K562 (cell line): ENCODE data around the gene SLC5A2. TPM values are rescaled to one million over a fixed set of nuclear protein-coding genes. Genes with fewer than 3 reads are reported as not detected.

Experiments used
- ATAC-seq: fragments of 200-7000 bp; cut with Tn5 transposase; 3 replicates; pipeline ENCODE4 v1.9.1; 2020; ENCODE audit warnings: moderate library complexity
- Bru-seq: library from RNA; stranded (reverse); fragments of 400-500 nt; gene quantifications from one replicate; lab custom pipeline; 2021; lab: Mats Ljungman, UMichigan
- BruChase-seq, 2 experiments: library from RNA; stranded (reverse); fragments of 400-500 nt; gene quantifications; one replicate each; lab custom pipeline; 2021; lab: Mats Ljungman, UMichigan
- BruUV-seq: library from RNA; stranded (reverse); fragments of 400-500 nt; replicated peaks from 2 replicates; lab custom pipeline; 2021; lab: Mats Ljungman, UMichigan
- CTCF ChIA-PET: fragments of 300-600 bp; formaldehyde crosslinking; extraction: SDS; loops from one replicate; lab custom pipeline; 2021; ENCODE audit warnings: low intra/inter-chr PET ratio; lab: Yijun Ruan, JAX
- POLR2A ChIA-PET: fragments of 300-600, 350-650 bp; sonication (Branson Sonifier 250); formaldehyde crosslinking; extraction: SDS; loops from one replicate; lab custom pipeline; 2021; ENCODE audit warnings: antibody characterized with exemption, inconsistent platforms; lab: Yijun Ruan, JAX
- DNase-seq, 4 experiments: peaks; one replicate each; pipeline versions ENCODE4 v3.0.0 to v3.0.0-alpha.2; 2011 to 2018; ENCODE audit warnings: low spot score in 3 of 4, mixed read lengths in 3 of 4; ENCODE audit errors: extremely low read depth in 1 of 4
- FAIRE-seq: peaks from 2 replicates; lab custom pipeline; 2011; peaks lifted over from hg19 to GRCh38; lab: Jason Lieb, UNC
- H2AFZ ChIP-seq: 2 replicates; pipeline ENCODE4 v1.6.0; 2011; ENCODE audit warnings: low read depth, low read length, control low read depth, inconsistent platforms
- H3K27ac ChIP-seq: fragments of 200-600 bp; 3 replicates; pipeline ENCODE4 v1.8.0; 2011; ENCODE audit warnings: low read depth, mild to moderate bottlenecking, control low read depth, inconsistent platforms, low read length, moderate library complexity, mixed read lengths; ENCODE audit errors: extremely low read depth
- H3K27me3 ChIP-seq, 2 experiments: fragments of 300-600 bp in 1 of 2; 2 replicates in 1 of 2; 3 replicates in 1 of 2; pipeline versions ENCODE4 v1.6.0 to v1.8.0; 2011; ENCODE audit warnings: inconsistent platforms in 2 of 2, low read length in 2 of 2, mild to moderate bottlenecking in 1 of 2, mixed read lengths in 1 of 2, moderate library complexity in 1 of 2; ENCODE audit not compliant: control insufficient read depth in 2 of 2, insufficient read depth in 2 of 2
- H3K36me3 ChIP-seq: fragments of 300-600 bp; 3 replicates; pipeline ENCODE4 v1.8.0; 2011; ENCODE audit warnings: mild to moderate bottlenecking, low read length, inconsistent platforms; ENCODE audit not compliant: control insufficient read depth, insufficient read depth
- H3K4me1 ChIP-seq, 2 experiments: fragments of 200-600 bp in 1 of 2; replicated peaks in 1 of 2; 2 replicates in 1 of 2; 3 replicates in 1 of 2; pipeline versions ENCODE4 v1.5.1 to v1.8.0; 2011; ENCODE audit warnings: inconsistent platforms in 2 of 2, low read length in 2 of 2, mild to moderate bottlenecking in 1 of 2, mixed read lengths in 1 of 2, moderate library complexity in 1 of 2; ENCODE audit not compliant: control insufficient read depth in 2 of 2, insufficient read depth in 2 of 2
- H3K4me2 ChIP-seq: 2 replicates; pipeline ENCODE4 v1.6.1; 2011; ENCODE audit warnings: low read length, control low read depth, inconsistent platforms, mixed read lengths; ENCODE audit not compliant: insufficient read depth
- H3K4me3 ChIP-seq: fragments of 200-600 bp; sonication (generic), shearing (Covaris generic); 2 replicates; pipeline ENCODE4 v1.5.1; 2016; ENCODE audit warnings: control low read depth, inconsistent platforms
- H3K79me2 ChIP-seq: fragments of 200-600 bp; 3 replicates; pipeline ENCODE4 v1.8.0; 2011; ENCODE audit warnings: low read length, inconsistent platforms; ENCODE audit not compliant: control insufficient read depth, insufficient read depth
- H3K9ac ChIP-seq, 2 experiments: 2 replicates each; pipeline versions ENCODE4 v1.6.0 to v1.6.1; 2011; ENCODE audit warnings: low read depth in 2 of 2, low read length in 2 of 2, control low read depth in 1 of 2, inconsistent platforms in 1 of 2, mild to moderate bottlenecking in 1 of 2, mixed read lengths in 1 of 2; ENCODE audit not compliant: insufficient read depth in 1 of 2
- H3K9me1 ChIP-seq: one replicate; pipeline ENCODE4 v1.6.0; 2011; ENCODE audit warnings: inconsistent platforms, mild to moderate bottlenecking, low read length, moderate library complexity; ENCODE audit not compliant: control insufficient read depth, insufficient read depth
- H3K9me3 ChIP-seq: replicated peaks from 2 replicates; pipeline ENCODE4 v1.5.1; 2011; ENCODE audit warnings: low read depth, low read length, inconsistent platforms; ENCODE audit not compliant: control insufficient read depth, insufficient read depth
- H4K20me1 ChIP-seq: replicated peaks from 2 replicates; pipeline ENCODE4 v1.6.1; 2011; ENCODE audit warnings: low read length, inconsistent platforms, mixed read lengths; ENCODE audit not compliant: control insufficient read depth, insufficient read depth
- ARID2 ChIP-seq: fragments of 450-650 bp; IDR thresholded peaks from 2 replicates; pipeline ENCODE4 v1.6.1; 2017; ENCODE audit warnings: antibody characterized with exemption, mild to moderate bottlenecking
- E2F3 ChIP-seq: fragments of 250-450 bp; sonication (Bioruptor Pico); IDR thresholded peaks from 2 replicates; pipeline ENCODE4 v1.4.0; 2020; ENCODE audit warnings: mild to moderate bottlenecking
- LARP7 ChIP-seq: fragments of 450-650 bp; IDR thresholded peaks from 2 replicates; pipeline ENCODE4 v1.6.1; 2016
- PHF8 ChIP-seq: fragments of 200-600 bp; sonication (generic); IDR thresholded peaks from 2 replicates; pipeline ENCODE4 v1.6.1; 2012; ENCODE audit warnings: mixed run types, mild to moderate bottlenecking, inconsistent platforms, low read length, moderate library complexity, borderline replicate concordance
- PTBP1 ChIP-seq: fragments of 200-400 bp; formaldehyde crosslinking; IDR thresholded peaks from 2 replicates; pipeline ENCODE4 v1.6.1; 2017; ENCODE audit warnings: low read depth, low read length
- SRSF7 ChIP-seq: fragments of 200-400 bp; formaldehyde crosslinking; optimal IDR thresholded peaks from 2 replicates; pipeline ENCODE3; 2017; ENCODE audit warnings: mild to moderate bottlenecking, low read depth, low read length
- ZNF212 ChIP-seq: fragments of 450-650 bp; formaldehyde crosslinking; IDR thresholded peaks from 2 replicates; pipeline ENCODE4 v1.4.0; 2020; ENCODE audit warnings: mild to moderate bottlenecking
- ZNF274 ChIP-seq: IDR thresholded peaks from 2 replicates; pipeline ENCODE4 v1.6.1; 2011; ENCODE audit warnings: low read depth, mild to moderate bottlenecking, low read length, moderate library complexity, borderline replicate concordance
- ZNF282 ChIP-seq: sonication (generic); formaldehyde crosslinking; IDR thresholded peaks from 2 replicates; pipeline ENCODE4 v1.8.1; 2023; ENCODE audit warnings: missing genetic modification reagents
- ZNF717 ChIP-seq: fragments of 250-450 bp; sonication (Bioruptor Pico); IDR thresholded peaks from 2 replicates; pipeline ENCODE4 v1.5.0; 2021
- WGBS: fragments of 100-300 bp; shearing (Covaris generic); methylation state at CpG from one replicate; pipeline ENCODE4 v1.1.6; 2016; ENCODE audit warnings: low coverage, mixed read lengths; ENCODE audit not compliant: insufficient coverage; ENCODE audit errors: missing lambda C conversion rate; 5-methylcytosine and 5-hydroxymethylcytosine counted together
- in situ Hi-C: fragments of 300-500 bp; cut with MboI; formaldehyde crosslinking; loops from 4 replicates; pipeline ENCODE4 v1.15.0; 2018; ENCODE audit warnings: inconsistent platforms, mixed read lengths
- intact Hi-C: fragments of 100-400 bp; cut with micrococcal nuclease; formaldehyde crosslinking; loops from 2 replicates; pipeline ENCODE4 v1.14.2; 2022
- long read RNA-seq, 3 experiments: library from polyadenylated mRNA in 2 of 3; library from RNA in 1 of 3; unstranded in 2 of 3; stranded (forward) in 1 of 3; transcript quantifications; one replicate each; pipeline ENCODE4 v2.0.0, GENCODE V29; 2019 to 2022
- polyA minus RNA-seq, 3 experiments: library from RNA; depleted of rRNA, polyadenylated mRNA; stranded (reverse); fragments of >200 nt; gene quantifications; 2 replicates each; pipeline ENCODE4 v1.2.3, GENCODE V29; 2011
- polyA plus RNA-seq, 8 experiments: library from polyadenylated mRNA; depleted of rRNA in 4 of 8; stranded (reverse) in 5 of 8; unstranded in 3 of 8; fragments of >200 nt; fragmentation: Nextera tagmentation in 2 of 8; fragmentation: Illumina TruSeq in 1 of 8; extraction: Ambion mirVana in 2 of 8; extraction: Trizol in 1 of 8; gene quantifications; 2 replicates each; pipeline versions ENCODE4 v1.2.1 to v1.2.3, GENCODE V29; 2011 to 2014; ENCODE audit warnings: inconsistent platforms in 1 of 8, missing spikeins in 1 of 8
- total RNA-seq, 7 experiments: library from RNA; depleted of rRNA in 6 of 7; stranded (reverse); fragments of >200 nt in 6 of 7; fragmentation: Illumina TruSeq in 2 of 7; extraction: Trizol in 2 of 7; gene quantifications; 2 replicates each; pipeline versions ENCODE4 v1.2.1 to v1.2.3, GENCODE V29; 2011 to 2021; ENCODE audit warnings: low replicate concordance in 1 of 7
- TF ChIP-seq, protein P1 (sequence below), 3 experiments: IDR thresholded peaks in 2 of 3; conservative IDR thresholded peaks in 1 of 3; 2 replicates each; pipeline ENCODE4 v1.5.1; 2011 to 2012; ENCODE audit warnings: low read length in 3 of 3, mild to moderate bottlenecking in 3 of 3, control low read depth in 2 of 3, improper control_type of control experiment in 1 of 3, inconsistent platforms in 1 of 3, low read depth in 1 of 3, mixed read lengths in 1 of 3, moderate library complexity in 1 of 3; ENCODE audit not compliant: insufficient read depth in 2 of 3
- TF ChIP-seq, protein P2 (sequence below): fragments of 450-650 bp; IDR thresholded peaks from one replicate; pipeline ENCODE4 v1.6.1; 2018; ENCODE audit warnings: mild to moderate bottlenecking, moderate library complexity; ENCODE audit not compliant: partially characterized antibody
- TF ChIP-seq, protein P3 (sequence below): sonication (generic); formaldehyde crosslinking; IDR thresholded peaks from 2 replicates; pipeline ENCODE4 v1.8.0; 2022; ENCODE audit warnings: missing genetic modification reagents, mild to moderate bottlenecking, borderline replicate concordance

The SLC5A2 gene
- total RNA-seq (2011; cell fraction: chromatin; rRNA removed; ENCODE audit: low replicate concordance) = not detected in 2 replicates
- total RNA-seq (2011; cell fraction: nucleolus; rRNA removed) = not detected in 2 replicates
- not detected in 2 replicates for total RNA-seq (2011; cell fraction: nucleoplasm; rRNA removed)
- total RNA-seq (2014; rRNA removed) (not detected in 2 replicates), total RNA-seq (2014; rRNA removed; fragmentation: Illumina TruSeq; extraction: Trizol) (not detected in 2 replicates), total RNA-seq (2015; rRNA removed; fragmentation: Illumina TruSeq; extraction: Trizol) (not detected in 2 replicates), total RNA-seq (2021) (0.07 TPM in 1 of 2 replicates, not detected in the other), polyA plus RNA-seq (2011; rRNA removed) (not detected in 2 replicates), polyA plus RNA-seq (2014; fragmentation: Illumina TruSeq; extraction: Trizol) (not detected in 2 replicates), polyA plus RNA-seq (2014; fragmentation: Nextera tagmentation; extraction: Ambion mirVana) (1 to 10 TPM; 2.2 to 2.7 TPM), polyA plus RNA-seq (2014; rRNA removed) (not detected in 2 replicates), polyA minus RNA-seq (2011; rRNA and poly(A)+ RNA removed) (not detected in 2 replicates), Bru-seq, nascent RNA (percentile 12 among the genes with signal in this experiment), BruChase-seq, experiment 1, labeled RNA remaining after a 2-hour chase (percentile 10 among the genes with signal in this experiment), BruChase-seq, experiment 2, labeled RNA remaining after a 6-hour chase (percentile 10 among the genes with signal in this experiment)
- polyA plus RNA-seq (2011; cell fraction: cytosol; rRNA removed) = 0.03 TPM in 1 of 2 replicates, not detected in the other
- polyA plus RNA-seq (2011; cell fraction: nucleus; rRNA removed) = not detected in 2 replicates
- polyA plus RNA-seq (2012) = 0.56 and 2.4 TPM in 2 replicates
- not detected in 2 replicates for polyA minus RNA-seq (2011; cell fraction: cytosol; rRNA and poly(A)+ RNA removed)
- not detected in 2 replicates for polyA minus RNA-seq (2011; cell fraction: nucleus; rRNA and poly(A)+ RNA removed)
- long read RNA-seq, experiment 1, partial matches to known transcripts = 0 of 2 reads
- long read RNA-seq, experiment 1, other reads (novel, unspliced or antisense) = 2 of 2 reads
- long read RNA-seq, experiment 2 = 0 reads
- long read RNA-seq, experiment 3 = 0 reads

DNA sequence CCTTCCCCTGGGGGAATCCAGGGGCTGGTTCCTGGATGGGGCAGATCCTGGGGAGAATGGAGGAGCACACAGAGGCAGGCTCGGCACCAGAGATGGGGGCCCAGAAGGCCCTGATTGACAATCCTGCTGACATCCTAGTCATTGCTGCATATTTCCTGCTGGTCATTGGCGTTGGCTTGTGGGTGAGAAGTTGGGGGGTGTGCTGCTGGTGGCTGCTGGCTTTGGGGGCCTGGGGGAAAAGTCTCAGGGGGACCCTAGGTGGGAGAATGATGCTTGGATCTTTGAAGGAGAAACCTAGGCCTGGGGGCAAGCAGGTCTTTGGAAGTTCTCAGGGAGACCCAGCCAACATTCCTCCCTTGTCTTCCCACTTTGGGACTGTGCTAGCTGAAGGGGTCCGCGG, at the start of gene SLC5A2:
SLC5A2 (plus strand) TSS at position 43 of the 400 bp plus-strand sequence; CDS start at position 57, 14 bp downstream.
- H3K27ac ChIP-seq = no peak within 1 kb of the TSS
- peaks cover 24 to 33% of the 10 kb centered on the region in 2 experiments for H3K4me1 ChIP-seq
- WGBS = 55% methylated on average over 1 of the region's 4 CpGs
- no peak within 1 kb of the TSS for H3K4me3 ChIP-seq
- FAIRE-seq (no peak), DNase-seq (no peak), ATAC-seq (no peak)
- H3K79me2 ChIP-seq = no peaks in the 10 kb centered on the region
- no TSS peak for BruUV-seq
- ChIA-PET POLR2A (no interaction called here), CTCF (no interaction called here)
- H3K36me3 ChIP-seq = no peaks in the 10 kb centered on the region
- H3K27me3 ChIP-seq = no peaks in the 10 kb centered on the region
- no peak within 1 kb of the TSS for H2AFZ ChIP-seq
- H3K9me3 ChIP-seq = no peaks in the 10 kb centered on the region
- H3K9ac ChIP-seq = no peak within 1 kb of the TSS
- no peaks in the 10 kb centered on the region for H4K20me1 ChIP-seq
- in situ Hi-C loops (no loop called here), intact Hi-C loops (no loop called here)
- no peaks in the 10 kb centered on the region for H3K9me1 ChIP-seq
- H3K4me2 ChIP-seq = no peak within 1 kb of the TSS
- no peak for TF ChIP-seq ZNF274
- TF ChIP-seq LARP7 = no peak
- no peak for TF ChIP-seq SRSF7
- no peak for TF ChIP-seq PTBP1
- no peak for TF ChIP-seq ZNF717
- TF ChIP-seq ZNF212 (CRISPR knock-in tag) = no peak
- TF ChIP-seq, protein P1, sequence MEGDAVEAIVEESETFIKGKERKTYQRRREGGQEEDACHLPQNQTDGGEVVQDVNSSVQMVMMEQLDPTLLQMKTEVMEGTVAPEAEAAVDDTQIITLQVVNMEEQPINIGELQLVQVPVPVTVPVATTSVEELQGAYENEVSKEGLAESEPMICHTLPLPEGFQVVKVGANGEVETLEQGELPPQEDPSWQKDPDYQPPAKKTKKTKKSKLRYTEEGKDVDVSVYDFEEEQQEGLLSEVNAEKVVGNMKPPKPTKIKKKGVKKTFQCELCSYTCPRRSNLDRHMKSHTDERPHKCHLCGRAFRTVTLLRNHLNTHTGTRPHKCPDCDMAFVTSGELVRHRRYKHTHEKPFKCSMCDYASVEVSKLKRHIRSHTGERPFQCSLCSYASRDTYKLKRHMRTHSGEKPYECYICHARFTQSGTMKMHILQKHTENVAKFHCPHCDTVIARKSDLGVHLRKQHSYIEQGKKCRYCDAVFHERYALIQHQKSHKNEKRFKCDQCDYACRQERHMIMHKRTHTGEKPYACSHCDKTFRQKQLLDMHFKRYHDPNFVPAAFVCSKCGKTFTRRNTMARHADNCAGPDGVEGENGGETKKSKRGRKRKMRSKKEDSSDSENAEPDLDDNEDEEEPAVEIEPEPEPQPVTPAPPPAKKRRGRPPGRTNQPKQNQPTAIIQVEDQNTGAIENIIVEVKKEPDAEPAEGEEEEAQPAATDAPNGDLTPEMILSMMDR (IDR thresholded peaks at IDR 0.05 in 2 of 3, conservative IDR thresholded peaks at IDR 0.05 in 1 of 3; ENCODE audit: insufficient read depth in 2 of 3, low read depth in 1 of 3, low read length in 3 of 3) = no peak
- no peak for TF ChIP-seq E2F3
- TF ChIP-seq, protein P2, sequence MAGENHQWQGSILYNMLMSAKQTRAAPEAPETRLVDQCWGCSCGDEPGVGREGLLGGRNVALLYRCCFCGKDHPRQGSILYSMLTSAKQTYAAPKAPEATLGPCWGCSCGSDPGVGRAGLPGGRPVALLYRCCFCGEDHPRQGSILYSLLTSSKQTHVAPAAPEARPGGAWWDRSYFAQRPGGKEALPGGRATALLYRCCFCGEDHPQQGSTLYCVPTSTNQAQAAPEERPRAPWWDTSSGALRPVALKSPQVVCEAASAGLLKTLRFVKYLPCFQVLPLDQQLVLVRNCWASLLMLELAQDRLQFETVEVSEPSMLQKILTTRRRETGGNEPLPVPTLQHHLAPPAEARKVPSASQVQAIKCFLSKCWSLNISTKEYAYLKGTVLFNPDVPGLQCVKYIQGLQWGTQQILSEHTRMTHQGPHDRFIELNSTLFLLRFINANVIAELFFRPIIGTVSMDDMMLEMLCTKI = no peak
- no peak for TF ChIP-seq ARID2
- no peak for TF ChIP-seq ZNF282 (CRISPR knock-in tag)
- TF ChIP-seq, protein P3, sequence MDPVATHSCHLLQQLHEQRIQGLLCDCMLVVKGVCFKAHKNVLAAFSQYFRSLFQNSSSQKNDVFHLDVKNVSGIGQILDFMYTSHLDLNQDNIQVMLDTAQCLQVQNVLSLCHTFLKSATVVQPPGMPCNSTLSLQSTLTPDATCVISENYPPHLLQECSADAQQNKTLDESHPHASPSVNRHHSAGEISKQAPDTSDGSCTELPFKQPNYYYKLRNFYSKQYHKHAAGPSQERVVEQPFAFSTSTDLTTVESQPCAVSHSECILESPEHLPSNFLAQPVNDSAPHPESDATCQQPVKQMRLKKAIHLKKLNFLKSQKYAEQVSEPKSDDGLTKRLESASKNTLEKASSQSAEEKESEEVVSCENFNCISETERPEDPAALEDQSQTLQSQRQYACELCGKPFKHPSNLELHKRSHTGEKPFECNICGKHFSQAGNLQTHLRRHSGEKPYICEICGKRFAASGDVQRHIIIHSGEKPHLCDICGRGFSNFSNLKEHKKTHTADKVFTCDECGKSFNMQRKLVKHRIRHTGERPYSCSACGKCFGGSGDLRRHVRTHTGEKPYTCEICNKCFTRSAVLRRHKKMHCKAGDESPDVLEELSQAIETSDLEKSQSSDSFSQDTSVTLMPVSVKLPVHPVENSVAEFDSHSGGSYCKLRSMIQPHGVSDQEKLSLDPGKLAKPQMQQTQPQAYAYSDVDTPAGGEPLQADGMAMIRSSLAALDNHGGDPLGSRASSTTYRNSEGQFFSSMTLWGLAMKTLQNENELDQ = no peak
- no peak for TF ChIP-seq PHF8
